NCI-H345 treated with DMSO at 0.1 percent for 48 hours (cell line): Measurements from ENCODE around the gene GAK.
"Not testable (repeated sequence)": the region's sequence is repeated elsewhere in the genome, so short reads cannot be mapped to it uniquely, and the experiment has no call there.

Experiments used
- DNase-seq: peaks from one replicate; lab custom pipeline; 2025; ENCODE audit not compliant: unreplicated experiment; lab: John Stamatoyannopoulos, UW

The GAK gene

DNA sequence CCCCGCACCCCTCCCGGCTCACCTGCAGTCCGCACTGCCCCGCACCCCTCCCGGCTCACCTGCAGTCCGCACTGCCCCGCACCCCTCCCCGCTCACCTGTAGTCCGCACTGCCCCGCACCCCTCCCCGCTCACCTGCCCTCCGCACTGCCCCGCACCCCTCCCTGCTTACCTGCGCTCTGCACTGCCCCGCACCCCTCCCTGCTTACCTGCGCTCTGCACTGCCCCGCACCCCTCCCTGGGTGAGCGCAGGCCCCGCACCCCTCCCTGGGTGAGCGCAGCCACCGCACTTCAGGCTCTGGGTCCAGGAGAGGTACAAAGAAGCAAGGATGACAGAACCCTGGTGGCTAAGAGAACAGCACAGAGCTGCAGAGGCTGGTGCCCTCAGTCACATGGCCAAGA lies 4.5 kb downstream of the GAK start:
- not testable (repeated sequence) for DNase-seq

DNA sequence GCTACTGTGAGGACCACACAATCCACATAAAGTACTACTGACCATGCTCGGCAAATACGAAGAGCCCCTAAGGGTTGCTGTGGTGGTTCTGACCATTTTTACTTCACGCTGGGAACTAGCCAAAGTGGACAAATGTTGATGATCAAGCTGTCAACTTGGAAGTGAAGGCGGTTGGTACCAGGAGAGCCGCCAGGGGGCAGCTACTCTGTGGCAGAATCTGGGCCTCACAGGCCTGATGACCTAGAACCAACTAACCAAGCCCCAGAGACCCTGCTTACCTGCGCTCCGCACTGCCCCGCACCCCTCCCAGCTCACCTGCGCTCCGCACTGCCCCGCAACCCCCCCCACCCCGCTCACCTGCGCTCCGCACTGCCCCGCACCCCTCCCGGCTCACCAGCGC lies 5.6 kb downstream of the GAK start:
- no peak for DNase-seq

DNA sequence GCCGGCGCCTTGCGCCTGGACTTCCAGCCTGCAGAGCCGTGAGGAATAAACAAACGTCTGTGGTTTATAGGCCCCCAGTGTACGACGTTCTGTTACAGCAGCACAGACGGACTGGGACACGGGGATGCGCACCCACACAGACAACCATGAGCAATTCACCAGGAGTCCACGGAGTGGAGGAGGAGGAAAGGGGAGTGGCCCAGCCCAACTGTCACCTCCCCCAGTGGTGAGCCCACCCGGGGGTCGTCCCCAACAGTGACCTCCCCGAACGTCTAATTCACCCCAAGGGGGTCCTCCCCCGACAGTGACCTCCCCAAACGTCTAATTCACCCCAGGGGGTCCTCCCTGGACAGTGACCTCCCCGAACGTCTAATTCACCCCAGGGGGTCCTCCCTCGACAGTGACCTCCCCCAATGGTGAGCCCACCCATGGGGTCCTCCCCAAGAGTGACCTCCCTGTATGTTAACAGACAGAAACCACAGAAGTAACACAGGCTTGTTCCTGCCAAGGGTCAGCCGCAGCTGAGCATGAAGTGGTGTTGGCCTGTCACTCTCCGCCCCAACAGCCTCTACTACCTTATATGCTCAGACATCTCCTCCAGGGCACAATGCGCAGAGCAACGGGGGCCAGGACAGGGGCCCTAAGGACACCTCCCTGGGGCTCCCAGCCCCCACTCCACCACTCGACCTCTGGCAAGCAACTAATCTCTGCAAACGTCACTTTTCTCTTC lies 6.2 kb downstream of the GAK start:
- DNase-seq = no peak

DNA sequence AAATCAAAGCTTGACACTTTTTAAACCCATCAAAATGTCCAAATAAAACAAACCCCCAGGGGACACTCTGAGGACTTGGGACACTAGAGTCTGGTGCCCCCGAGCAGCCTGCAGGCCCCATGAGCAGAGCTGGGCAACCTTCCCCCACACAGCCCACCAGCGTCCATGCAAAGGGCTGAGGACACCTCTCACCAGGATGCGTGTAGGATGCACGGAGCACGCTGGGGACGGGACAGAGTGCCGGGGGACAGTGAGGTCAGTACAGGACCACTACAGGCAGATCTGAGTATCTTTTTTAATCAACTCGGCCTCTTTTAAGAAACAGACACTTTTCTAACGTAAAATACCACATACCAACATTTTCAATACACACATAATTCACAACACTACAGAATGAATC lies 6.9 kb downstream of the GAK start:
- DNase-seq = no peak

DNA sequence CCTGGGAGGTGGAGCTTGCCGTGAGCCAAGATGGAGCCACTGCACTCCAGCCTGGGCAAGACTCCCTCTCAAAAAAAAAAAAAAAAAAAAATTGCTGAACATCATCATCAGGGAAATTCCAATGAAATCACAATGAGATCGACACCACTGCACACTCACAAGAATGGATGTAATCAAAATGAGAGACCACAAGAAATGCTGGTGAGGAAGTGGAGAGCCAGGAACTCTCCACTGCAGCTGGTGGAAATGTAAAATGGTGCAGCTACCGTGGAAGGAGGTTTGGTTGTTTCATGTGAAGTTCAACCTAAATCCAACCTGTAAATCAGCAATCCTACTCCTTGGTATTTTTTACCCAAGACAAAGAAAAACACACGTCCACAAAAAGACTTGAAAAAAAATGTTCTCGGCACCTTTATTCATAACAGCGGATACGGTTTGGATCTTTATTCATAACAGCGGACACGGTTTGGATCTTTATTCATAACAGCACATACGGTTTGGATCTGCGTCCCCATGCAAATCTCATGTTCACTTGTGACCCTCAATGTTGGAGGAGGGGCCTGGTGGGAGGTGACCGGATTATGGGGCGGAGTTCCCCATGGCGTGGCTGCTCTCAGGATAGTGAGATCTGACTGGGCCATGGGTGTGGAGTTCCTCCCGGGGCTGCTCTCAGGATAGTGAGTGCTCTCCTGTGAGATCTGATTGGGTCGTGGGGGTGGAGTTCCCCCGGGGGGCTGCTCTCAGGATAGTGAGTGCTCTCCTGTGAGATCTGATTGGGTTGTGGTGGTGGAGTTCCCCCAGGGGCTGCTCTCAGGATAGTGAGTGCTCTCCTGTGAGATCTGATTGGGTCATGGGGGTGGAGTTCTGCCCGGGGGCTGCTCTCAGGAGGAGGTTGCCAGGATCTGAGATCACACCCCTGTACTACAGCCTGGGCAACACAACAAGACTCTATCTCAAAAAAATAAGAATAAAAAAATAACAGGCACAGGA lies 7.7 kb downstream of the GAK start:
- no peak for DNase-seq

DNA sequence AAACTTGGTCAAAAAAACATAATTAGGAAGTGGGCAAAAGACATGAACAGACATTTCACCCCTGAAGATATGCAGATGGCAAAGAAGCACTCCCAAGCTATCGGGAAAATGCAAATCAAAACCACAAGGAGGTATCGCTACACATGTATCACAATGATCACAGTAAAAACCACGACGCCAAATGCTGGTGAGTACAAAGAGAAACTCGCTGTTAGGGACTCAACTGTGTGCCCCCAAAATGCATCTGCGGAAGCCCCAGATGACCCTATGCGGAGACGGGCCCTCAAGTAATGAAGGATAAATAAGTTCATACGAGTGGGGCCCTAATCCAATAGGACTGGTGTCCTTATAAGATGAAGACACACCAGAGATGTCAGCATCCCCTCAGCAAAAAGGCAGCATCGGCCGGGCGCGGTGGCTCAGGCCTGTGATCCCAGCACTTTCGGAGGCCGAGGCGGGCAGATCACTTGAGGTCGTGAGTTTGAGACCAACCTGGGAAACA lies 10.2 kb downstream of the GAK start:
- DNase-seq = no peak

DNA sequence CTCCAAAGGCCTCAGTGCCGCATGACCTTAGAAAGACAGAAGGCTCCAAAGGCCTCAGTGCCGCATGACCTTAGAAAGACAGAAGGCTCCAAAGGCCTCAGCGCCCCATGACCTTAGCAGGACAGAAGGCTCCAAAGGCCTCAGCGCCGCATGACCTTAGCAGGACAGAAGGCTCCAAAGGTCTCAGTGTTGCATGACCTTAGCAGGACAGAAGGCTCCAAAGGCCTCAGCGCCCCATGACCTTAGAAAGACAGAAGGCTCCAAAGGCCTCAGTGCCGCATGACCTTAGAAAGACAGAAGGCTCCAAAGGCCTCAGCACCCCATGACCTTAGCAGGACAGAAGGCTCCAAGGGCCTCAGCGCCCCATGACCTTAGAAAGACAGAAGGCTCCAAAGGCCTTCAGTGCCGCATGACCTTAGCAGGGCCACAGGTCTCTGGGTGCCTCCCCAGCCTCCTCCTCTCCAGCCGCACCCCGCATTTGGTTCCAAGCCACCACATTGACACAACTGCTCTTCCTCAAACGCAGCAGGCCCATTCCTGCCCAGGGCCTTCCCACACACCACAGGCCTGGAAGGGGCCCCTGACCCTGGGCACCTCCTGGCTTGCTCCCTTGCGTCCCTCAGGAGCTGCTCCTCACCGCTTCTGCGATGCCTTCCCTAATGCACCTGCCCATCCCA lies 13.0 kb downstream of the GAK start:
- not testable (repeated sequence) for DNase-seq

DNA sequence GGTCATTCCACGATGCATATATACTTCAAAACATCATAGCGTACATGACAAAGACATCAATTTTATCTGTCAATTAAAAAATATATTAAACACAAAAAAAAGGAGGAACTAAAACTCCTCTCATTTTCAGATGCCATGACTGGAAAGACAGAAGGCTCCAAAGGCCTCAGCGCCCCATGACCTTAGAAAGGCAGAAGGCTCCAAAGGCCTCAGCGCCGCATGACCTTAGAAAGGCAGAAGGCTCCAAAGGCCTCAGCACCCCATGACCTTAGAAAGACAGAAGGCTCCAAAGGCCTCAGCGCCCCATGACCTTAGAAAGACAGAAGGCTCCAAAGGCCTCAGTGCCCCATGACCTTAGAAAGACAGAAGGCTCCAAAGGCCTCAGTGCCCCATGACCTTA lies 13.5 kb downstream of the GAK start:
- DNase-seq = not testable (repeated sequence)

DNA sequence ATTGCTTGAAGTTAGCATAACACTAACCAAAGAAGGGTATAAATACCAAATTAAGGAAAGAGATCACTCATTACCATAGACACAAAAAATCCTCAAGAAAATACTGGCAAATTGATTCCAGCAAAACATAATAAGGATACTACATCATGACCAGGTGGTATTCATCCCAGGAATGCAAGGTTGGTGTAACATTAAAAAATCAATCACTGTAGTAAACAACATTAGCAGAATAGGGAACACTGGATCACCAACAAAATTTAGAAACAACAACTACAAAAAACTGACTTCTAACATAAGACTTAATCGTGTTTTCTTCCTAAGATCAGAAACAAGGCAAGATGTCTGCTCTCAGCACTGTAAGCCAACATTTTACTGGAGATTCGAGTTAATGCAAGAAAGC lies 14.1 kb downstream of the GAK start:
- no peak for DNase-seq

DNA sequence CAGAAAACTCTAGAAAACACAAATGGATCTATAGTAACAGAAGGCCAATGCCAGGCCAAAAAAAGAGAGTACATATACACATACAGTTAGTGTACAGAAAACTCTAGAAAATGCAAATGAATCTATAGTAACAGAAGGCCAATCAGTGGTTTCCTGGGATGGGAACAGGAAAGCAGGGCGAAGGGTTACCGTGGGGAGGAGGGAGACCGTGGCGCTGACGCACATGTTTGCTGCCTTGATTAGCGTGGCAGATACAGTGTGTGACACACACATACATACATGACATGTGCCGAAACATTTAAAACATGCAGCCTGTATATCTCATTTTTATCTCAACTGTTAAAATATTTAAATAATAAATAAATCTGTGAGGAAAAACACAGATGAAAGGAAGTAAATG lies 14.7 kb downstream of the GAK start:
- DNase-seq = no peak

DNA sequence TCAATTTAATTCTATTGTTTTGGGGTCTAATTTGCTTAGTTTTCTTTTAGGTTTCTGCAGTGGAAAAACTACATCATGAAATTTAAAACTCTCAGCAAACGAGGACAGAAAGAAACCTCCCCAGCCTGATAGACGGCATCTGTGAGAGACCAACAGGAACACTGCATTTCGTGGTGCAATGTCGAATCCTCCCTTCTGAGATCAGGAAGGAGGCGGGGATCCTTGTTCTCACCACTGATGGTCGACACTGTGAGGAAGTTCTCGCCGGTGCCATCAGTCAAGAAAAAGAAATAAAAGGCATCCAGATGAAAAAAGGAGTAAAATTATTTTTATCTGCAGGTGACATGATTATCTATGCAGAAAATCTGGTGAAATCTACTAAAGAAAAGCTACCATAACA lies 16.5 kb downstream of the GAK start:
- DNase-seq = no peak

DNA sequence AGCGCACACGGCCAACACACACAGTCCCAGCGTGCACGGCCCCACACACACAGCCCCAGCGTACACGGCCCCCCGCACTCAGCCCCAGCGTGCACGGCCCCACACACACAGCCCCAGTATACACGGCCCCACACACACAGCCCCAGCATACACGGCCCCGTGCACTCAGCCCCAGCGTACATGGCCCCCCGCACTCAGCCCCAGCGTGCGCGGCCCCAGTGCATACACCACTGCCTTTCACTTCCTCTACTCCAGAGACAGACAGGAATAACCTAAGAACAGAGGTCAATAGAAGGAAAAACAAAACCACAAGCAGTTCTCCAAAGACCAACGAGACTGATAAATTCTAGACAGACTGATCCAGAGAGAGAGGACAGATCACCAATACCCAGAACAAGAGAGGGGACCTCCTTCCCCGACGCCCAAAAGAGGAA lies 17.1 kb downstream of the GAK start:
- DNase-seq = no peak

DNA sequence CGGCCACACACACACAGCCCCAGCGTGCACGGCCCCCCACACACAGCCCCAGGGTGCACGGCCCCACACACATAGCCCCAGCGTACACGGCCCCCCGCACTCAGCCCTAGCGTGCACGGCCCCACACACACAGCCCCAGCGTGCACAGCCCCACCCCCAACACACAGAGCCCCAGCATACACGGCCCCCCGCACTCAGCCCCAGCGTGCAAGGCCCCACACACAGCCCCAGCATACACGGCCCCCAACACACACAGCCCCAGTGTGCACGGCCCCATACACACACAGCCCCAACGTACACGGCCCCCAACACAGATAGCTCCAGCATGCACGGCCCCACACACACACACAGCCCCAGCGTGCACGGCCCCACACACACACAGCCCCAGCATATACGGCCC lies 17.6 kb downstream of the GAK start:
- DNase-seq = no peak

DNA sequence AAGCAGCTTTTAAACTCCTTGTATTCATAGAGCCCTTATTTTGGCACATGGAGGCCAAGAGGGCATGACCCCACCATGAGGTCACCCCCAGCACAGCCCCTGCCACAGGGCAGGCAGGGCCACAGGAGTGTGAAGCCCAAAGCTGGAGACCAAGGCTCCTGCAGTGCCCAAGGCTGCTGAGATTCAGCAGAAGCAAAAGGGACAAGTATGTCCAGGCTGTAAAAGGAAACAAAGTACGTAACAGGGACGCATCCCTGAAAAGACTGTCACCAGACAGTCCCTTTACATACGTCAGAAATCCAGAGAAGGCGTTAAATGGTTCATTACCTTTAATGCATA lies 18.9 kb downstream of the GAK start:
- no peak for DNase-seq

DNA sequence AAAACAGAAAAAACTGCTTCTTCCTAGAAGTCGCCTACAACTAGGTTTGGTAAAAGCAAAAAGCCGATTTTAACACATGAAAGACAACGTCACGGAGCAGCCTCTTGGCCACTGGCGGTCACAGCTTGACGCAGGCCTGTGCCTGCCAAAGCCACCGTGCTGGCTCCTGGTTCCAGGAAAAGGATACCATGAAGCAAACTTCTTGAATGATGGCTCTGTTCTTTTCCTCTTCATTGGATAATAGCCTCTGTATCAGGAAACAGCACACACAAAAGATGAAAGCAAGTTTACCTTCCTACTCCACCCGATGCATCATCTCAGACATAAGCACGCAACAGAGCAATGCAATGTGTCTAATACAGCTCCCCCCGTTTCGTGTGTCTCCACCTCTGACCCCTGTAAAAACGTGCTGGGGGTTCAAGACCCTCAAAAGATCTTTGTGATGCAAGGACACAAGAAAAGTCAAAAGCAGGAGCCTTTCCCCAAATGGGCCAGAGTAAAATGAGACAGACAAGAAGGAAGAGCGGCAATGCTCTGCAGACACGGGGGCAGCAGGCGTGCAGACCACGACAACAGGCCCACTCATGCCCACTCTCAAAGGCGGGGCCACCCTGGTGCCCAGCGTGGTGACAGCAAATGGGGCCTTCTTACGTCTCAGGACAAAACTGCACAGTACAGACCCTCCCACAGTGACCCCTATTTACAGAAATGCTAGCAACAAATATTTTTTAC lies 19.4 kb downstream of the GAK start:
- no peak for DNase-seq

DNA sequence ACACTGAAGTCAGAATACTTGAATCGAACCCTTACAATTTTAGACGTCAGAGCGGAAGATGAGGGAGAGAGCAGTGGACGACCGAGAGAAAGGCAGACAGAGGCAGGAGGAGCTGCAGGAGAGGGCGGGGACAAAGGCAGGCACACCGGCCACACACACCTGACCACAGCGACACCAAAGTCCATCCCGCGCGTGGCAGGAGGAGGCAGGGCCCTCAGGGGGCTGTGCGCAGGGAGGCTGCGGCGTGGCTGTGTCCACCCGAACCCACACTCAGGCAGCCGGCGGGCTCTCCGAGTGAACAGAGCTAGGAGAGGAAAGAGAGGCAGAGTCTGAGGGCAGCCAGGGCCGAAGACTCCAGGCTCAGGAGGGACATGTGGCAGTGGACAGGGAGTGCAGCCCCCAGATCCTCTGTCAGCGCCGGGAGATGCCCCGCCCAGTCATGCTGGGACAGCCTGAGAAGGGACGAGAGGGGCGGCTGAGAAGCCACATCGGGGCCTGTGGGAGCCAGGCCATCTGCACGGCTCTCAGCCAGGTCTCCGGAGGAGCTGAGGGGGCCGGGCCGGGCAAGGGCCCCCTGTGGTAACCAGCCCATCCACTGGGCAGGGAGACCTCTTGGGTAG lies 20.1 kb downstream of the GAK start:
- no peak for DNase-seq

DNA sequence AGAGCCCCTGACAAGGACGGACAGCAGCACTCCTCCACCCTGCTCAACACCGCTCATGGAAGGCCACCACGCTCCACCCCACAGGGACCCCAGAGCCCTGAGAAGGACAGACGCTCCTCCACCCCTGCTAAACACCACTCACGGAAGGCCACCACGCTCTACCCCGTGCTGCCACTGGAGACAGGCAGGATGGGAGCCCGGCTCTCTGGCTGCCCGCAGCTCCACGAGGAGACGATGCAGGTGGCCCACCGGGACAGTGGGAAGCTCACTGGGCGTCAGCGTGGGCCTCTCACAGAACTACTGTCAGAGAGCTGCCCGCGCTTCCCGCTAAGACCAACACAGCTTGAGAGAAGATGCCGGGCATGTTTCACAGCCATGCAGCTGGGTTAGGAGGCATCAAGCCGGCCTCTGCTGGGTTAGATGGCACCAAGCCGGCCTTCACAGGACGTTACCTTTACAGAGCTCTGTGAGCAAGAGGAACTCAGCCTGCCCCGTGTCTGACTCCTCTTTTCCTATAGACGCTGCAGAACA lies 20.8 kb downstream of the GAK start:
- no peak for DNase-seq

DNA sequence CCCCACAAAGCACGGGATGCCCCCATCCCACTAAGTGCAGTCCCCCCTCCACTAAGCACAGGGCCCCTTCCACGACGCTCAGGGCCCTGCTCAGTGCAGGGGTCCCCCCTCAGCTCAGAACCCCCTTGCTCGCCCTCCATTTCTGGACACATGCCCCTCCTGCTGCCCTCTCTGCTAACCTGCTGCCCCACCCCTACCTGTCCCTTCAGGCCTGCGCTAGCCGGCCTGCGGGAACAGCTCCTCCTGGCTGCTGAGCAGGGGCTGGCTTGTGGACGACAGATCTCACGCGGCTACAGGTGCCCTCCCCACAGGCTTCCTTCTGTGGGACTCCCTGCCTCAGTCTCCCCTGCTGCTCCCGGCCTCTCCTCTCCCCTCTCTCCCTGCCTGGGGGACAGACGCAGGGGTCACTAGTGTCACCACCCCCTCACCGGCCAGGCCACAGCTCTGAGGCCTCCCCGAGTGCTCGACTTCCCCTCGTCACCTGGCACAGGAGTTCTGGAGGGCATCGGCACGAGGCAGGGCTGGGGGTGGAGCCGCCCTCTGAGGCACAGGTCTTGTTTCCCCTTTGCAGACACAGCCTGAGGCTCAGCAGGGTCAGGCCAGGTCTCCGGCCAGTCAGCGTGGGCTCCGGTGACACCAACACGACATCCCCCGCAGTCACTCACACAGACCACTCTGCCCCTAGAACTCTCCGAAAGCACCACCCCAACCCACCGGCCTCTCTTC lies 21.6 kb downstream of the GAK start:
- no peak for DNase-seq

DNA sequence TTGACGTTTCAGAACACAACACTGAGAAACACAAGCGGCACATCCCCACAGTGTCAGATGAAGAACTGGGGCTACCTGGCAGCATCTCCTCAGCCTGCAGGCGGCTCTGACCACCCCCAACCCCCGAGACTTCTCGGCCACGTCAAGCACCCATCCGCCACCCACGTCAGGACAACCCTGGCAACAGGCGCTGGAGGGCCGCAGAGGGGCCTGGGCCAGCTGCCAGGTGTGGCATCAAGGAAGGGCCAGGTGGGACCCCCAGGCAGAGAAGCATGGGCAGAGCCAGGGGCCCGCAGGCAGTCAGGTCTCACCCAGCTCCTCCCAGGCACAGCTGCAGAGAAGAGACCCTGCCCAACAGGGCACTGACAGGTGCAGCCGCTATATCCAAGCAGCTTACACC lies 22.3 kb downstream of the GAK start:
- DNase-seq = no peak
